Gastroesophageal sphincter (tissue), 3 donors: Measurements from ENCODE around the gene CDC42BPB.

Experiments
- CTCF ChIP-seq, 4 experiments: fragments of 200-600 bp in 2 of 4; fragments of 450-650 bp in 2 of 4; sonication (generic) in 1 of 4; IDR thresholded peaks; one replicate each; pipeline ENCODE4 v1.5.1; 2017 to 2019; ENCODE audit warnings: antibody characterized with exemption in 4 of 4, mild to moderate bottlenecking in 2 of 4, moderate library complexity in 2 of 4
- EP300 ChIP-seq: sonication (generic); formaldehyde crosslinking; IDR thresholded peaks from one replicate; pipeline ENCODE4 v1.6.1; 2017; ENCODE audit warnings: antibody characterized with exemption, mild to moderate bottlenecking

- TF ChIP-seq CTCF (IDR thresholded peaks at IDR 0.05) (no peak), EP300 (no peak)
These were observed 127.9 kb downstream of the CDC42BPB start for GRCh38 chr14:102929241-102930137.
